Measurements from ENCODE around the gene FAM47E. TPM values are rescaled to one million over a fixed set of nuclear protein-coding genes. Genes with fewer than 3 reads are reported as not detected.
"Not testable (repeated sequence)": the region's sequence is repeated elsewhere in the genome, so short reads cannot be mapped to it uniquely, and the experiment has no call there.

Gene FAM47E
- total RNA-seq, 4 donors from 2014 or later, result 0.56 to 6.8 (median 3.8) TPM

DNA sequence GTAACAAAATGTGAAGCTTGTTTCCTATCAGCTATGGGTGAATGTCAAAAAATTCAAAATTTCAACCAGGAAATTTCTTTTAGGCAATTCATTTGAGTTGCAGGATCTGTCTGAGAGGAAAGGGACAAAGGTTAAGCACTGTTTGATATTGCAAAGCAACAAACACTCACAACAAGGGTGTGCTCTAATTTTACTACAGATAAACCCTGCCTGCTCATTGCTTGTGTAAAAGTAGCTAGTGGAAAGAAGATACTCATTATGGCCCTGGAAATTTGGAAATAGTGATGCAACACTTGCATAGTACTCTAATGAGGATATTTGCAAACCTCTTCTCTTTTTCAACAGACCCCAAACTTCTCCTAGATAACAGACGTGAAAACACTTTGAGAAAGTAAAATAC lies 27.1 kb downstream of the FAM47E start:
- in situ Hi-C loops (cut with MboI; ENCODE audit: low sequenced_read_pairs in 4 of 4), result no loop called here
- TF ChIP-seq, protein P1, sequence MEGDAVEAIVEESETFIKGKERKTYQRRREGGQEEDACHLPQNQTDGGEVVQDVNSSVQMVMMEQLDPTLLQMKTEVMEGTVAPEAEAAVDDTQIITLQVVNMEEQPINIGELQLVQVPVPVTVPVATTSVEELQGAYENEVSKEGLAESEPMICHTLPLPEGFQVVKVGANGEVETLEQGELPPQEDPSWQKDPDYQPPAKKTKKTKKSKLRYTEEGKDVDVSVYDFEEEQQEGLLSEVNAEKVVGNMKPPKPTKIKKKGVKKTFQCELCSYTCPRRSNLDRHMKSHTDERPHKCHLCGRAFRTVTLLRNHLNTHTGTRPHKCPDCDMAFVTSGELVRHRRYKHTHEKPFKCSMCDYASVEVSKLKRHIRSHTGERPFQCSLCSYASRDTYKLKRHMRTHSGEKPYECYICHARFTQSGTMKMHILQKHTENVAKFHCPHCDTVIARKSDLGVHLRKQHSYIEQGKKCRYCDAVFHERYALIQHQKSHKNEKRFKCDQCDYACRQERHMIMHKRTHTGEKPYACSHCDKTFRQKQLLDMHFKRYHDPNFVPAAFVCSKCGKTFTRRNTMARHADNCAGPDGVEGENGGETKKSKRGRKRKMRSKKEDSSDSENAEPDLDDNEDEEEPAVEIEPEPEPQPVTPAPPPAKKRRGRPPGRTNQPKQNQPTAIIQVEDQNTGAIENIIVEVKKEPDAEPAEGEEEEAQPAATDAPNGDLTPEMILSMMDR (IDR thresholded peaks at IDR 0.05 in 4 of 5, conservative IDR thresholded peaks at IDR 0.05 in 1 of 5), result no peak
- no peak for TF ChIP-seq POLR2A (IDR thresholded peaks at IDR 0.05)
- Histone ChIP-seq H3K9me3 (no peaks in the 10 kb centered on the region), H3K27ac (no peak overlapping the region), H3K36me3 (no peaks in the 10 kb centered on the region), H3K27me3 (no peaks in the 10 kb centered on the region), H3K4me1 (peaks cover 9 to 18% of the 10 kb centered on the region in 2 donors), H3K4me3 (no peak overlapping the region)
- intact Hi-C loops (cut with DNase I; ENCODE audit: low total_unique reads), result no loop called here
- DNase-seq, result no peak
- no peak for ATAC-seq

DNA sequence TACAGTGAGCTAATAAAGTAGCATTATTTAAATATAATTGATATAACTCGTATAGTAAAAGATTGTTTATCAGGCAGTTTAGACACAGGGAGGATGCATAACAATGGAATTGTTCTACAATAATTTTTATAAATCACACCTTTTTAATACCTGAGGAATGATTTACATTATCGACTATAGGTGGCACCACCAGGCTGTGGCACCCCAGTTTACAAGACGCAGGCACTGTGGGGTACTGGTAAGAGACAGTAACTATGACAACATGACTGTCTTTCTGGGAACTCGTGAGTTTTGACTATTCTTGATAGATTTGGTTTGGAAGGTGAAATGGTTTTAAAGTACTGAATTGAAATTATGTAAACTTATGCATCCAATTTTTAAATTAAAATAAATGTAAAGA lies 27.9 kb downstream of the FAM47E start:
- in situ Hi-C loops (cut with MboI; ENCODE audit: low sequenced_read_pairs in 4 of 4) (no loop called here), intact Hi-C loops (cut with DNase I; ENCODE audit: low total_unique reads) (no loop called here)
- ATAC-seq, result no peak

DNA sequence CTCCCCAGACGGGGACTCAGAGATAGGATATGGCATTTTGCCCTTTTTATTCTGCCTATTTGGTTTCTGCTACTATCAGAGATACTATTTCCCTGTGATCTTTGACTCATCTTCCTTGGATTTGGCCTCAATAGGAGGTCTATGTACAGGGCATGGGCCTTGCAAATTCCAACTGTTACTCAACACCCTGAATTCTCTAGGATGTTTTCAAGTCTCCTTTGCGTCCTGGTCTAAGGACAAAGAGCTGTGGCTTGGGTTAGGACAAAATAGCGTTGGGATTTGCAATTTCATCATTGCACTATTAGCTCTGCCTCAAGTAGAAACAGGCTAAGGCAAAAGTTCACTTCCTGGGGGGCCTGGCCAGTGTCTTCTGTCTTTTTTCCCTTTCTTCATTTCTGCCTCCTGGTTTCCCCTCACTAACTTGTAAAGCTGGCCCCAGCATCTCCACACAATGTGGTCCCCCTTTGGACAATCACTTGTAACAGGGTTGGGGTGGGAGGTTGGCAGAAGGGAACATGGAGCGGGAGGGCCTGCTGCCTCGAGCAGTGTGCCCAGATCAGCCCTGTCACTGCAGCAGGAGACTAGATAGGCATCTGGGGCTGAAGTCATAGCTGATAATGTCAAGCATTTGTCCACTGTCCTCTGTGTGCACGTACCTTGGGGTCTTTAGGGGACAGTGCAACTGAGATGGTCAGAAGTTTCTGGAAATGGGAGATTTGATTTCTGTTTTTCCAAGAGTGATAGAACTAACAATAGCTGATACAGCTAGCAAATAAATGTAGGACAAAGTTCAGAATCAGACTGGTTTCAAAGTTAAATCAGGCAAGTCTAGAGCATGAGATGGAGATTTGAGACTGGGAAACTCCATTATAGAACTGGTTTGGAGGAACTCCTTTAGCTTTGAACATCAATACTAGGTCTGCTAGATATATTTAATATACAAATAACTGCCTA lies 29.2 kb downstream of the FAM47E start:
- Histone ChIP-seq H3K4me3 (no peak overlapping the region), H3K27me3 (no peaks in the 10 kb centered on the region), H3K27ac (no peak overlapping the region), H3K4me1 (peaks cover 9 to 18% of the 10 kb centered on the region in 2 donors), H3K9me3 (no peaks in the 10 kb centered on the region), H3K36me3 (no peaks in the 10 kb centered on the region)
- ATAC-seq (peak; percentile 36 to 54), DNase-seq (no peak)
- no peak for TF ChIP-seq POLR2A (IDR thresholded peaks at IDR 0.05)
- TF ChIP-seq, protein P1 (IDR thresholded peaks at IDR 0.05 in 4 of 5, conservative IDR thresholded peaks at IDR 0.05 in 1 of 5), result no peak
- in situ Hi-C loops (cut with MboI; ENCODE audit: low sequenced_read_pairs in 4 of 4) (no loop called here), intact Hi-C loops (cut with DNase I; ENCODE audit: low total_unique reads) (no loop called here)

More for the DNA sequence above, 27.9 kb downstream of the FAM47E start:
- H3K4me3 ChIP-seq, result no peak overlapping the region
- TF ChIP-seq POLR2A (IDR thresholded peaks at IDR 0.05), result no peak
- TF ChIP-seq, protein P1 (IDR thresholded peaks at IDR 0.05 in 4 of 5, conservative IDR thresholded peaks at IDR 0.05 in 1 of 5), result no peak
- H3K27ac ChIP-seq, result no peak overlapping the region
- H3K9me3 ChIP-seq, result no peaks in the 10 kb centered on the region
- no peaks in the 10 kb centered on the region for H3K27me3 ChIP-seq
- H3K36me3 ChIP-seq, result no peaks in the 10 kb centered on the region
- peaks cover 9 to 18% of the 10 kb centered on the region in 2 donors for H3K4me1 ChIP-seq
- no peak for DNase-seq

DNA sequence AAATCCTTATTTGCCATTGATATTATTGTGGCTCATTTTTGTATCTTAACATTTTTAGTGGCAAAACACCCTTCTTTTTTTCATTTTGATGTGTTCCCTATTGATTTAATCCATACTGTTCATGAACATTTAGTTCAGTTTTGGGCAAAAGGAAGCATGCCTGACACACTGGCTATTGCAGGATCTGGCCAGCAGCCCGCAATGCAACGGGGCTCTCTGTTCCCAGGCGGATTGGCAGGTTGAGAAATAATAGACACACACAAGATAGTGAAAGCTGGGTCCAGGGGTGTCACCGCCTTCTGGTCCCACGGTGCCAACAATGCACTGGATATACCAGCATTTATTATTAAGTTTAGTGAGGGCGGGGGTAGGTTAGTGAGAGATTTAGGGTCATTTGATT lies 30.1 kb downstream of the FAM47E start:
- H3K4me3 ChIP-seq; intact Hi-C loops (cut with DNase I; ENCODE audit: low total_unique reads); H3K9me3 ChIP-seq; ATAC-seq; DNase-seq; H3K27ac ChIP-seq; H3K36me3 ChIP-seq; in situ Hi-C loops (cut with MboI; ENCODE audit: low sequenced_read_pairs in 4 of 4); H3K27me3 ChIP-seq: not testable (repeated sequence)
- H3K4me1 ChIP-seq, result peaks cover 9 to 18% of the 10 kb centered on the region in 2 donors

DNA sequence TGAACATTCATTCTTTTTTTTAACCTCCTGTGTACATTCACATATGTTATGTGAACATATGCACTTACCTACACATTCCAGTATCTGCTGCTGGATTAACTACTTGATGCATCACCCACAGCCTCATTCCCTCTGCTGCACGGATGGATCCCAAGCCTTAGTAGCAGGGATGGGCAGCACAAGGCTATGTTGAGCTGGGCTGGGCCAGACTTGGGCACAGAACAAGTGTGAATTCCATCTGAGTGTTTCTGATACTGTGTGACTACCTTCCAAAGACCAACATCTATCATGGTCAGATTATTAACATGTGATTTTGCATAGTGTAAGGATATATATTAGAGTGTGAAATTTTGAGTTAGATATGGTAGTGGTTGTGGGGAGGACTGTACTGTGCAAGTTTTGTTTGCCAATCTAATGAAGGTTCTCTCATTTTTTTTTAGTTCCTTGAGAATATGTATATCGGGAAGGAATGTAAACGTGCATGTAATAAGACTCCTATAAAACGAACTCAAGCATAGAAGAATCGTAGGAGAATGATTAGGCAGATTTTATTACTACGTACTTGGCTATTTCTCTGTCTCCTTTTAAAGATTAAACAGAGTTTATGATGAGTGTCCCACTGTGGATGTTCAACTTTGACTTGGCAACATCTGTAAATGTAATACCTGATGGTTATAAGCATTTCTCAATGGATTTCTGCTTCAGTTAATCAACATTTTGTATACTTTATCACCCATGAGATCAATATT lies 31.6 kb downstream of the FAM47E start:
- H3K9me3 ChIP-seq, result no peaks in the 10 kb centered on the region
- peak in 1 of 2 donors; percentile 41 for ATAC-seq
- no peaks in the 10 kb centered on the region for H3K36me3 ChIP-seq
- intact Hi-C loops (cut with DNase I; ENCODE audit: low total_unique reads), result no loop called here
- TF ChIP-seq, protein P1 (IDR thresholded peaks at IDR 0.05 in 4 of 5, conservative IDR thresholded peaks at IDR 0.05 in 1 of 5), result no peak
- TF ChIP-seq POLR2A (IDR thresholded peaks at IDR 0.05), result no peak
- H3K4me1 ChIP-seq, result peaks cover 9 to 18% of the 10 kb centered on the region in 2 donors
- DNase-seq, result no peak
- in situ Hi-C loops (cut with MboI; ENCODE audit: low sequenced_read_pairs in 4 of 4), result no loop called here
- H3K27me3 ChIP-seq, result no peaks in the 10 kb centered on the region
- no peak overlapping the region for H3K4me3 ChIP-seq
- no peak overlapping the region for H3K27ac ChIP-seq

All from gastrocnemius medialis (tissue), 4 donors.